GM12878 (cell line): ENCODE results near the gene ZNF496. TPM values are rescaled to one million over a fixed set of nuclear protein-coding genes. Genes with fewer than 3 reads are reported as not detected.
"Not testable (repeated sequence)": the region's sequence is repeated elsewhere in the genome, so short reads cannot be mapped to it uniquely, and the experiment has no call there.

Experiments used
- ATAC-seq: fragments of 200-7000 bp; cut with Tn5 transposase; 3 replicates; pipeline ENCODE4 v1.9.1; 2020; ENCODE audit warnings: mild to moderate bottlenecking, moderate library complexity
- BruUV-seq: library from RNA; stranded (reverse); fragments of 400-500 nt; replicated peaks from 2 replicates; lab custom pipeline; 2021; lab: Mats Ljungman, UMichigan
- CTCF ChIA-PET: fragments of 300-600 bp; sonication (Branson Sonifier 250); formaldehyde crosslinking; extraction: SDS; loops from one replicate; lab custom pipeline; 2021; ENCODE audit warnings: inconsistent platforms; lab: Yijun Ruan, JAX
- POLR2A ChIA-PET: fragments of 350-600 bp; formaldehyde crosslinking; extraction: SDS; loops from one replicate; lab custom pipeline; 2021; ENCODE audit warnings: inconsistent platforms; lab: Charles Lee
- RAD21 ChIA-PET: fragments of 300-600 bp; sonication (Branson Sonifier 250); formaldehyde crosslinking; loops from one replicate; lab custom pipeline; 2023; ENCODE audit warnings: antibody characterized with exemption; ENCODE audit not compliant: unreplicated experiment; lab: Charles Lee
- SMC1A ChIA-PET: fragments of 300-600 bp; sonication (Branson Sonifier 250); formaldehyde crosslinking; loops from one replicate; lab custom pipeline; 2023; ENCODE audit not compliant: unreplicated experiment, uncharacterized antibody; lab: Charles Lee
- DNase-seq: peaks from one replicate; pipeline ENCODE4 v3.0.0-alpha.2; 2011; ENCODE audit warnings: low read depth, low spot score
- FAIRE-seq: peaks from 3 replicates; lab custom pipeline; 2011; peaks lifted over from hg19 to GRCh38; lab: Jason Lieb, UNC
- H2AFZ ChIP-seq: 2 replicates; pipeline ENCODE4 v1.6.0; 2011; ENCODE audit warnings: low read depth, low read length, control low read depth; ENCODE audit not compliant: control insufficient read depth
- H3K27ac ChIP-seq: 2 replicates; pipeline ENCODE4 v1.5.1; 2011; ENCODE audit warnings: control low read depth; ENCODE audit not compliant: control insufficient read depth, insufficient read depth
- H3K27me3 ChIP-seq, 2 experiments: replicated peaks in 1 of 2; 2 replicates each; pipeline versions ENCODE4 v1.6.0 to v1.6.1; 2011; ENCODE audit warnings: low read length in 1 of 2; ENCODE audit not compliant: control insufficient read depth in 2 of 2, insufficient read depth in 2 of 2
- H3K36me3 ChIP-seq, 2 experiments: 2 replicates each; pipeline ENCODE4 v1.5.1; 2011; ENCODE audit warnings: low read length in 1 of 2; ENCODE audit not compliant: control insufficient read depth in 2 of 2, insufficient read depth in 2 of 2
- H3K4me1 ChIP-seq: 2 replicates; pipeline ENCODE4 v1.6.1; 2011; ENCODE audit warnings: mild to moderate bottlenecking, low read length, moderate library complexity, mixed read lengths; ENCODE audit not compliant: control insufficient read depth, insufficient read depth
- H3K4me2 ChIP-seq: 2 replicates; pipeline ENCODE4 v1.6.0; 2011; ENCODE audit warnings: control low read depth; ENCODE audit not compliant: control insufficient read depth, insufficient read depth
- H3K4me3 ChIP-seq: fragments of 200-600 bp; sonication (generic); 2 replicates; pipeline ENCODE4 v1.5.1; 2016
- H3K79me2 ChIP-seq: 2 replicates; pipeline ENCODE4 v1.6.0; 2011; ENCODE audit warnings: low read length; ENCODE audit not compliant: control insufficient read depth, insufficient read depth
- H3K9ac ChIP-seq: 2 replicates; pipeline ENCODE4 v1.8.0; 2011; ENCODE audit warnings: low read length, control low read depth, mixed read lengths; ENCODE audit not compliant: control insufficient read depth, insufficient read depth
- H3K9me3 ChIP-seq: replicated peaks from 3 replicates; pipeline ENCODE4 v1.5.1; 2011; ENCODE audit warnings: mild to moderate bottlenecking, low read length; ENCODE audit not compliant: control insufficient read depth, insufficient read depth
- H4K20me1 ChIP-seq: 2 replicates; pipeline ENCODE4 v1.6.0; 2011; ENCODE audit not compliant: control insufficient read depth, insufficient read depth
- CBX5 ChIP-seq: sonication (generic); IDR thresholded peaks from 2 replicates; pipeline ENCODE4 v1.6.1; 2016; ENCODE audit warnings: low read depth, moderate library complexity, mild to moderate bottlenecking, inconsistent platforms
- CEBPB ChIP-seq, 2 experiments: fragments of 150-350 bp in 1 of 2; IDR thresholded peaks; 2 replicates each; pipeline ENCODE4 v1.6.1; 2012 to 2014; ENCODE audit warnings: low read depth in 2 of 2, low read length in 2 of 2, borderline replicate concordance in 1 of 2, inconsistent platforms in 1 of 2
- IRF4 ChIP-seq: IDR thresholded peaks from 2 replicates; pipeline ENCODE4 v1.6.1; 2011; ENCODE audit warnings: low read depth, low read length
- JUNB ChIP-seq: IDR thresholded peaks from 2 replicates; pipeline ENCODE4 v1.6.1; 2016; ENCODE audit warnings: antibody characterized with exemption, mild to moderate bottlenecking
- MEF2B ChIP-seq: fragments of 450-650 bp; IDR thresholded peaks from 2 replicates; pipeline ENCODE4 v1.6.1; 2018; ENCODE audit warnings: mild to moderate bottlenecking, moderate library complexity; ENCODE audit not compliant: partially characterized antibody, poor library complexity, severe bottlenecking
- ZNF217 ChIP-seq: fragments of 450-650 bp; IDR thresholded peaks from 2 replicates; pipeline ENCODE4 v1.6.1; 2017; ENCODE audit warnings: antibody characterized with exemption, mild to moderate bottlenecking
- WGBS: methylation state at CpG from one replicate; pipeline ENCODE4 v1.1.6; 2016; ENCODE audit warnings: low lambda C conversion rate; ENCODE audit not compliant: insufficient replicate concordance, insufficient coverage; ENCODE audit errors: missing lambda C conversion rate; 5-methylcytosine and 5-hydroxymethylcytosine counted together
- in situ Hi-C: fragments of 300-500 bp; cut with MboI; formaldehyde crosslinking; loops from 9 replicates; pipeline ENCODE4 v1.14.3; 2018; ENCODE audit warnings: mixed read lengths
- intact Hi-C: fragments of 100-400 bp; cut with micrococcal nuclease; formaldehyde crosslinking; loops from one replicate; pipeline ENCODE4 v1.14.2; 2022; ENCODE audit not compliant: unreplicated experiment
- polyA plus RNA-seq, 11 experiments: library from polyadenylated mRNA; depleted of rRNA in 4 of 11; unstranded in 6 of 11; stranded (reverse) in 5 of 11; fragments of >200 nt; fragmentation: Nextera tagmentation in 4 of 11; fragmentation: Illumina TruSeq in 1 of 11; extraction: Ambion mirVana in 4 of 11; extraction: Trizol in 1 of 11; gene quantifications; 1 replicate in 1 of 11; 2 replicates in 10 of 11; pipeline versions ENCODE4 v1.2.1 to v1.2.3, GENCODE V29; 2011 to 2016; ENCODE audit warnings: inconsistent platforms in 2 of 11, missing spikeins in 2 of 11, low read depth in 1 of 11
- total RNA-seq, 4 experiments: library from RNA; depleted of rRNA in 3 of 4; stranded (reverse); fragments of >200 nt in 3 of 4; fragmentation: Illumina TruSeq in 1 of 4; extraction: Trizol in 1 of 4; gene quantifications; 2 replicates each; pipeline versions ENCODE4 v1.2.1 to v1.2.3, GENCODE V29; 2013 to 2021
- TF ChIP-seq, protein P1 (sequence below): fragments of 450-650 bp; IDR thresholded peaks from 2 replicates; pipeline ENCODE4 v1.6.1; 2017; ENCODE audit warnings: borderline replicate concordance

Gene ZNF496
- total and polyA plus RNA-seq, 10 of the 15 experiments (the other 5 are each of a cell fraction or from before 2014, with no cell fraction given), result 1.6 to 26.4 (median 12.5) TPM

DNA sequence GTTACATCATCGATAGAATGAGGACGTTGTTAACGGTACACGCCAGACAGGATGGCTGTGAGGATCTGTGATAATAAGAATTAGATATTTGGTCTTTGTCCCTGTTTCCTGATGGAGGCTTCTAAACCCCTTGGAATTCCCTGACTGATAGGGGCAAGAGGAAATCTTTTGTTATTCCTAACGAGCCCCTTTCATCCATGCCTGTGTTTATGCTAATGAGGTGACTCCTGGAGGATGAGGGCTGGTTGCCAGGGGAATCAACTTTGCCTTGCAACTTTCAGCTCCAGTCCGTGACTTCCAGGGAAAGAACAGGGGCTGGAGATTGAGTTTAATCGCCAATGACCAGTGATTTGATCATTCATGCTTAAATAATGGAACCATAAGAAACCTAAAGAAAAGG lies 45.0 kb upstream of the ZNF496 start (continued):
- TF ChIP-seq, protein P1, sequence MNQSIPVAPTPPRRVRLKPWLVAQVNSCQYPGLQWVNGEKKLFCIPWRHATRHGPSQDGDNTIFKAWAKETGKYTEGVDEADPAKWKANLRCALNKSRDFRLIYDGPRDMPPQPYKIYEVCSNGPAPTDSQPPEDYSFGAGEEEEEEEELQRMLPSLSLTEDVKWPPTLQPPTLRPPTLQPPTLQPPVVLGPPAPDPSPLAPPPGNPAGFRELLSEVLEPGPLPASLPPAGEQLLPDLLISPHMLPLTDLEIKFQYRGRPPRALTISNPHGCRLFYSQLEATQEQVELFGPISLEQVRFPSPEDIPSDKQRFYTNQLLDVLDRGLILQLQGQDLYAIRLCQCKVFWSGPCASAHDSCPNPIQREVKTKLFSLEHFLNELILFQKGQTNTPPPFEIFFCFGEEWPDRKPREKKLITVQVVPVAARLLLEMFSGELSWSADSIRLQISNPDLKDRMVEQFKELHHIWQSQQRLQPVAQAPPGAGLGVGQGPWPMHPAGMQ, result no peak

DNA sequence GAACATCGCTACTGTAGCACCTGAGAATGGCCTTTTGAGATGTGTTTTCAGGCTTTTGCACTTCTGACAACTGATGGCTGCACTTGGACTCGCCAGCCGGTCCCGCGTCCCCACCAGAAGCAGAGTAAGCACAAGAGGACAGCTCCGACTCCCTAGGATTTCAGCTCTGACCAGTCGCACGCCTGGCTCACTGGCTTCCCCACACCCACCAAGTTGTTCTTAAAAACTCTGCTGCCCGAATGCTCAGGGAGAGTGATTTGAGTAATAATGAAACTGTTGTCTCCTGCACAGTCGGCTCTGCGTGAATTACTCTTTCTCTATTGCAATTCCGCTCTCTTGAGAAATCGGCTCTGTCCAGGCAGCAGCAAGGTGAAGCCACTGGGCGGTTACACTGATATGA lies 44.1 kb upstream of the ZNF496 start:
- Histone ChIP-seq H3K9ac (no peak overlapping the region), H3K4me1 (no peaks in the 10 kb centered on the region), H3K4me2 (no peak overlapping the region), H3K27me3 (no peaks in the 10 kb centered on the region), H4K20me1 (no peaks in the 10 kb centered on the region), H3K79me2 (no peaks in the 10 kb centered on the region), H3K9me3 (peaks cover 4% of the 10 kb centered on the region; the same call in 2 of the 3 replicates), H3K36me3 (no peaks in the 10 kb centered on the region), H3K4me3 (no peak overlapping the region), H2AFZ (no peak overlapping the region), H3K27ac (no peak overlapping the region)
- SMC1A ChIA-PET, result interaction anchor here (4.3 kb wide), 1 partner anchor 112 kb away, joined by 72 read pairs; no protein-coding TSS in a partner anchor
- no peak for ATAC-seq
- DNase-seq, result no peak
- RAD21 ChIA-PET, result interaction anchor here (3.9 kb wide), 1 partner anchor 14 kb away, joined by 44 read pairs; no protein-coding TSS in a partner anchor
- FAIRE-seq, result no peak
- TF ChIP-seq IRF4, result no peak
- TF ChIP-seq MEF2B, result no peak
- 0 out of 2 replicates have a peak, but pooled peaks have one; percentile 38 for TF ChIP-seq CBX5
- TF ChIP-seq CEBPB (IDR thresholded peaks at IDR 0.05; ENCODE audit: borderline replicate concordance in 1 of 2, low read depth in 2 of 2, low read length in 2 of 2), result no peak
- TF ChIP-seq ZNF217, result no peak
- TF ChIP-seq JUNB, result peak; percentile 58
- no TSS peak for BruUV-seq
- CTCF ChIA-PET, result no interaction called here
- in situ Hi-C loops, result no loop called here
- POLR2A ChIA-PET, result no interaction called here
- 54% methylated on average over 14 of the region's 14 CpGs for WGBS
- intact Hi-C loops, result no loop called here

DNA sequence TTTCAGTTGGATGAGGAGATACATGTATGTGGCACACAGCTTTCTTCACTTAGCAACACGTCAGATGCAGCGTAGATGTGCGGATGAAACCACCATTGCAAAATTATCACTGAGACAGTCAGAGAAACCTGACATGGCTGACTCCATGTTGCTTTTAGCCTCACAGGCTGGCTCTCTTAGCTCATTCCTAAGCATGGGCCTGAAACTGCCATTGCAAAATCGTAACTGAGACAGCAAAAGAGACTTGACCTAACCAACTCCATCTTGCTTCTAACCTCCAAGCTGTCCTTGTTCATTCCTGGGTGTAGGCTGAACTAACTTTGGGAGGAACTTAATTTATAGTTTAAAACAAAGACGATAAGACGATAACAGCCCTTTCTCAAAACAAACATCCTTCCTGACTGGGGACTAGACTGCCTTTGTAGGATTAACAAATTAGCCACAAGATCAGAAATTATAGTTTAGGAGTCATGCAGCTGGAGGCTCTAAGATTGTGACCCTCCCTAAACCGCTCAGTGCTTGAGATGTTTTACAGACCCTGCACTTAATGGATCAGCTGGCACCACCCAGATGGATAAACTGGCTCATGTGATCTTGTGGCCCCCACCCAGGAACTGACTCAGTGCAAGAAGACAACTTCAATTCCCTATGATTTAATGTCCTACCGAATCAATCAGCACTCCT lies 43.1 kb upstream of the ZNF496 start:
- H3K4me2 ChIP-seq, H3K27me3 ChIP-seq, H3K4me1 ChIP-seq, BruUV-seq, H2AFZ ChIP-seq, FAIRE-seq, H3K9ac ChIP-seq, DNase-seq, H3K79me2 ChIP-seq, H4K20me1 ChIP-seq, H3K36me3 ChIP-seq, intact Hi-C loops, H3K4me3 ChIP-seq, H3K9me3 ChIP-seq, H3K27ac ChIP-seq, ATAC-seq: not testable (repeated sequence)
- in situ Hi-C loops, result loop anchor here (25.0 kb wide), 1 partner anchor 1063 kb away; the partner anchor contains the start of gene OR2T2
- RAD21 ChIA-PET, result interaction anchor here (1.4 to 3.9 kb wide), 4 partner anchors 14 to 112 kb away, joined by 3 to 72 read pairs (median 24); no protein-coding TSS in a partner anchor
- CTCF ChIA-PET, result interaction anchor here (0.7 to 3.6 kb wide), 16 partner anchors 7 to 467 kb away, joined by 3 to 120 read pairs (median 4); no protein-coding TSS in a partner anchor
- SMC1A ChIA-PET, result interaction anchor here (0.6 to 4.3 kb wide), 7 partner anchors 11 to 153 kb away, joined by 3 to 72 read pairs (median 4); no protein-coding TSS in a partner anchor
- POLR2A ChIA-PET, result interaction anchor here (0.6 to 0.7 kb wide), 2 partner anchors 92 to 307 kb away, joined by 3 to 5 read pairs; no protein-coding TSS in a partner anchor
- 70% methylated on average over 8 of the region's 8 CpGs for WGBS
